ENCODE results near the gene NGDN. TPM values are rescaled to one million over a fixed set of nuclear protein-coding genes. Genes with fewer than 3 reads are reported as not detected.

The NGDN gene
- total and polyA plus RNA-seq, 11 donors: 16.5 to 43.4 (median 18.7) TPM

- no peaks in the 10 kb centered on the region for H3K9me3 ChIP-seq
- no peak overlapping the region for H3K4me3 ChIP-seq
- DNase-seq (no peak), ATAC-seq (no peak)
- H3K4me1 ChIP-seq: peaks cover 0 to 6% (median 0%) of the 10 kb centered on the region in 12 donors
- intact Hi-C loops (cut with DNase I): loop anchor here in 3 of 10 donors (2.0 to 10.0 kb wide), 3 partner anchors 53 to 79 kb away; no protein-coding TSS in a partner anchor
- TF ChIP-seq POLR2A (IDR thresholded peaks at IDR 0.05) (no peak), CTCF (IDR thresholded peaks at IDR 0.05) (no peak)
- peaks cover 0 to 55% (median 20%) of the 10 kb centered on the region in 9 donors for H3K36me3 ChIP-seq
- H3K27ac ChIP-seq: no peak overlapping the region
- H3K27me3 ChIP-seq: no peaks in the 10 kb centered on the region
- 50 to 60% (median 52%) methylated on average over 7 of the region's 7 CpGs for WGBS, 4 donors
Observed at GRCh38 chr14:23481979-23482822, 12.7 kb downstream of the NGDN start.

- DNase-seq (no peak), ATAC-seq (no peak)
- H3K4me1 ChIP-seq: peaks cover 0 to 6% (median 0%) of the 10 kb centered on the region in 12 donors
- H3K27me3 ChIP-seq: no peaks in the 10 kb centered on the region
- H3K27ac ChIP-seq: no peak overlapping the region
- peaks cover 0 to 49% (median 14%) of the 10 kb centered on the region in 9 donors for H3K36me3 ChIP-seq
- intact Hi-C loops (cut with DNase I): loop anchor here in 1 of 10 donors (10.0 kb wide), 1 partner anchor 52 kb away; no protein-coding TSS in a partner anchor
- TF ChIP-seq CTCF (IDR thresholded peaks at IDR 0.05) (no peak), POLR2A (IDR thresholded peaks at IDR 0.05) (no peak)
- no peak overlapping the region for H3K4me3 ChIP-seq
- no peaks in the 10 kb centered on the region for H3K9me3 ChIP-seq
Observed at GRCh38 chr14:23482823-23483148, 13.3 kb downstream of the NGDN start.

- no peak overlapping the region for H3K4me3 ChIP-seq
- H3K27me3 ChIP-seq: no peaks in the 10 kb centered on the region
- no peak overlapping the region for H3K27ac ChIP-seq
- TF ChIP-seq CTCF (IDR thresholded peaks at IDR 0.05) (peak in 3 of 12 donors; percentile 22 to 27 (median 23)), POLR2A (IDR thresholded peaks at IDR 0.05) (no peak)
- ATAC-seq (no peak), DNase-seq (no peak)
- no peaks in the 10 kb centered on the region for H3K9me3 ChIP-seq
- intact Hi-C loops (cut with DNase I): loop anchor here in 1 of 10 donors (10.0 kb wide), 1 partner anchor 51 kb away; no protein-coding TSS in a partner anchor
- peaks cover 0 to 4% (median 0%) of the 10 kb centered on the region in 12 donors for H3K4me1 ChIP-seq
- H3K36me3 ChIP-seq: peaks cover 0 to 44% (median 10%) of the 10 kb centered on the region in 9 donors
- 44 to 48% (median 47%) methylated on average over 9 of the region's 9 CpGs for WGBS, 4 donors
Observed at GRCh38 chr14:23483236-23483854, 13.8 kb downstream of the NGDN start.

GRCh38 chr14:23485326-23485725 lies 15.8 kb downstream of the NGDN start:
- Histone ChIP-seq H3K36me3 (peaks cover 0 to 32% (median 10%) of the 10 kb centered on the region in 9 donors), H3K27me3 (no peaks in the 10 kb centered on the region), H3K27ac (no peak overlapping the region), H3K4me1 (no peaks in the 10 kb centered on the region), H3K9me3 (no peaks in the 10 kb centered on the region), H3K4me3 (no peak overlapping the region)
- TF ChIP-seq CTCF (IDR thresholded peaks at IDR 0.05) (no peak), POLR2A (IDR thresholded peaks at IDR 0.05) (no peak)
- ATAC-seq: no peak
- intact Hi-C loops (cut with DNase I): loop anchor here in 1 of 10 donors (10.0 kb wide), 1 partner anchor 49 kb away; no protein-coding TSS in a partner anchor
- DNase-seq: no peak
- 84 to 90% (median 86%) methylated on average over 4 of the region's 4 CpGs for WGBS, 4 donors

All from heart left ventricle (tissue), 16 donors.